Left hindlimb (tissue), 1 donor: Measurements from ENCODE around the gene ZNF462.
"Not testable (repeated sequence)": the region's sequence is repeated elsewhere in the genome, so short reads cannot be mapped to it uniquely, and the experiment has no call there.

Experiments
- DNase-seq: peaks from one replicate; pipeline ENCODE4 v3.0.0-alpha.2; 2018

The ZNF462 gene

GRCh38 chr9:106889061-106889590, 26.2 kb downstream of the ZNF462 start:
- no peak for DNase-seq

DNA sequence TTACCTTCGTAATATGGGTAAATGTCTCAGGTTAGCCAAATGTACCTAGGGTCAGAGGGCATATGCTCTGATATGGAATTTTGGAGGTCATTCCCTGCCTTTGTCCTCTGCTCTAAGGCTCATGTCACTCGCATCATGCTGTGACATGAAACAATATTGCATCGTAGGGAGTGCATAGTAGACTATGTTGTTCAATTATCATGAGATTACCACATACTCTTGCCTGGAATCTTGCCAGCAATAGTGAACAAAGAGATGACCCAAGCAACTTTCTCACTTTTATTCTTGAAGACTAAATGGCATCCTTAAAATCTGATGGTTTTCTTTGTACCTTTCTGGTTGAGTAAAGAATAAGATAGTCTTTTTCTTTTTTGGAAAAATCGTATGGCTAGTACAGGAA, 27.6 kb downstream of the ZNF462 start:
- DNase-seq = no peak

DNA sequence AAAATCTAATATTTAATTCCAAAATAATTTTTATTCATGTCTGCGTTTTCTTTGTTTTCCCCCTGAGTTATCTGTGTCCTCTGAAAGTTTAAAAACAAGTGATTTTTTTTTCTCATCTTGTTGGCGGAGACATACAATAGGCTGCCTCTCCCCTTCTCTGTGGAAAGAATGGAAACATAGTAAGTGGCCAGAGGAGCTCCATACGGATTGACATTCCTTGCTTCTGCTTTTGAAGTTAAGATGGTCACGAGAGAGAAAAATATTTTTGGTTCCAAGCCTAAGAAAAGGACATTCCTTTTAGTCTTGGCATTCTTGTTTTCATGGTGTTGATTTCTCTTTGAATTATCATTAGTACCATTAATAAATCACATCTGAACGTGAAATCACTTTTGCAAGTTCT, 28.3 kb downstream of the ZNF462 start:
- no peak for DNase-seq

DNA sequence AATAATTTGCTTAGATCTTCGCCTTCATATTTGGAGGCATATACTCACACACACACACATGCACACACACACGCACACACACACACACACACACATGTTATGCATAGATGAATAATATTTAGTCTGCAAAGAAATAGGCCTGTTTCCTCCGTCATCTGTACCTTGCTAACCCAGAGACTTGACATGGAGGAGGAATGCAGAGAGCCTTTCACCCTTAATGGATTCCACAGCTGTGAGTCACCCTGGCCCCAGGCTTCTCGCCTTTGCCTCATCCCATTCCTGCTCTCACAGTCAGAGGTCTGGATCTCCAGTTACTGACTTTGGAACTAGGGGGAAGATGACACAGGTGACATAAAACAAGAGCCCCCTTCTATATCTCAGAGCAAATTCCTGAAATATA, 29.7 kb downstream of the ZNF462 start:
- no peak for DNase-seq

DNA sequence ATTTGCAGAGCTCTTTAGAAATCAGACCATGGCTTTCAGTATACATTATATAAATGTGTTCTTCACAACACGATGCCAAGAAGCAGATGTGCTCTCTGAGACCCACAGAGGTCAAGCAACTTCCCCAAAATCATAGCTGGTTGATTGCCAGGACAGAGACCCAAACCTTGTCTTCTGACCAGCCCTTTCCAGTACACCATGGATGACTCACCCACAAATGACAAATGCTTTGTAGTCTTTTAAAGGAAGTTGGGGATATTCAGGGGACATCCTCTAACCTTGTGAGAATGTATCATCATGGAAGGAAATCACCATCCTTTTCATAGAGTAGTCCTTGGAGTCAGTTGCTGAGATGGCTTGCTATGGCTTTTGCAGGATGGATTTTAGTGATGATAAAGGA, 30.1 kb downstream of the ZNF462 start:
- no peak for DNase-seq

DNA sequence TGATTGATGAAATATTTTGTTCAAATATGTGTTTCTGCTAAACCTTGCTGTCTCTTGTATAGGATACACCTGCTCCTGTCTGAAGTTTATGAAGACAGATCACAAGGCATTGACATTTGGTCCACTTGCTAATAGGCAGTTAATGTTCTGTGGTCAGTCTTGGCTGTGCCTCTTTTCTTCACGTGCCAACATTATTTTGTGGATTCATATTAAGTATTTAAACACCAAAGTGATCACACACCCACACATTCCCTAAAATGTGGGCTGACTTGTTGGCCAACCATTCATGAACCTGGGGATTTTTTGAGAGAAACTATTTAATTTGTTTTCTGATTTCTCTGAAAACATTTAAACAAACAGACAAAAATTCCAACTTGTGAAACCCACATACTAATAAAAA, 33.7 kb downstream of the ZNF462 start:
- DNase-seq = no peak

DNA sequence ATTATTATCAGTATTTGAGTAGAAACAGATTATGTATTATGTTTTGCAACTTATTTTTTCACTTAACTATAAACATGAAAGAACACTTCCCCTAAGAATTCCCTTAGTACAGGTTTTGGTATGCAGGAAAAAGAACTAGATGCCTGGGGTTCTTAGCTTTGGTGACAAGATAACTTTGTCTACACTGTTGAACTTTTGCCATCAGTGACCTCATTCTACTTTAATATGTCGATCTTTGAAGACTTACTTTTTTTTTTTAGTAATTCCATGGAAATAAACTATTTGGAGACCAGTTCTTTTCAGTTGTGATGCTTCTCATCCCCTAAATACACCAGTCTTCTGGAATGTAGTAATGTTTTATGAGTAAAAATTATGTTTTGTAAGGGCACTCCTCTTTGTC, 34.3 kb downstream of the ZNF462 start:
- no peak for DNase-seq

GRCh38 chr9:106897751-106898150, 34.8 kb downstream of the ZNF462 start:
- no peak for DNase-seq

DNA sequence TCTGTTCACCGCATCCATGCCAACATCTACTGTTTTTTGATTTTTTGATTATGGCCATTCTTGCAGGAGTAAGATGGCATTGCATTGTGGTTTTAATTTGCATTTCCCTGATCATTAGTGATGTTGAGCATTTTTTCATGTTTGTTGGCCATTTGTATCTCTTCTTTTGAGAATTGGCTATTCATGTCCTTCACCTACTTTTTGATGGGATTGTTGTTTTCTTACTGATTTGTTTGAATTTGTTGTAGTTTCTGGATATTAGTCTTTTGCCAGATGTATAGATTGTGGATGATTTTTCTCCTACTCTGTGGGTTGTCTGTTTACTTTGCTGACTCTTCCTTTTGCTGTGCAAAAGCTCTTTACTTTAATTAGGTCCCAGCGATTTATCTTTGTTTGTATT, 37.6 kb downstream of the ZNF462 start:
- DNase-seq = not testable (repeated sequence)

GRCh38 chr9:106906129-106906528, 43.2 kb downstream of the ZNF462 start:
- DNase-seq = no peak

GRCh38 chr9:106911951-106912350, 49.0 kb downstream of the ZNF462 start:
- DNase-seq = no peak

GRCh38 chr9:106913276-106913675, 50.3 kb downstream of the ZNF462 start:
- no peak for DNase-seq

DNA sequence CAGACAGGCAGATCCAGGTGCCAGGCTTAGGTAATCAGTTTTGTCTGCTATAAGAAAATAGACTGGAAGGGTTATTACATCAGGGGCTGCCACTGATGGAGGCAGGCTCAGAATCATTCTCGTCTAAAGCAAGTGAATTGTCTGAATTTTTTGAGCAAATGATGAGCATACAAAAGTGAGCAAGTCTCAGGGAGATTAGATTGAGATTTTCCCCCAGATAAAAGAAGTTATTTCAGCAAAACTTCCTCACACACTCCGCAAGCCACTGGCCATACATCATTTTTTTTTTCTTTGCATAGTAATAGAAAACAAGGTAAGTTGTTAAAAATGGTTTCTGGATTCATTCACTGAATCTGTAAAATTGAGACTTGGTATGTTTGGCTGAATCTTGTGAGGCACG, 52.9 kb downstream of the ZNF462 start:
- DNase-seq = no peak

GRCh38 chr9:106916466-106917235, 53.7 kb downstream of the ZNF462 start:
- DNase-seq = no peak

DNA sequence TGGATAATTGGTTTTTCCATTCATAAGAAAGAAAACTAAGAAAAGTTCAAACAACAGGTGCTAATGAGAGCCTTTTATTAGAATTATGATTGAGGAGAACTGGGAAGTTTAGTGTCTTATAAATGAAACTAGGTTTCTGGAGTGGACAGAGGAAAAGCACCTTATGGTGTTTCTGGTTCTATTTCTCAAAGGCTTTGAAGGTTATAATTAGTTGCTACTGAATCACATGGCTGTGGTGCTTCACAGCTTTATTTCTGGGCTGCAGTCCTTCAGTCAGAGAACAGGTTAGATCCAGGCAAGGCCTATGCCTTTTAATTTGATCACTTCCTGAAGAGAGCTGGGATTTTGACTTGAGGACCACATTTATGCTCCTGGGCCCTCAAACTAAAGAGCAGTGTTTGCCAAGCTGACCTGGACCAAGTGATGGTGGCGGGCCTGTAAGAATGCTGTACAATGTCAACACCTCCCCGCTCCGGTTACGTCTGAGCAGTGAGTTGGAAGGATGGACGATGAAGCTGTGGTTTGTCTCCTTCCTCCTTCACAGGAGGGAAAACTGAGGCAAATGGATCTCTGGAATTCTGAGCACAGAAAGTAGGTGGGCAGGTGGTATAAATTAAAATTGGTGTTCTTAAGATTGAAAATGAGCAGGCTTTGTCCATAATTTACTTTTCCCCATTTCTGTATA, 56.0 kb downstream of the ZNF462 start:
- no peak for DNase-seq

DNA sequence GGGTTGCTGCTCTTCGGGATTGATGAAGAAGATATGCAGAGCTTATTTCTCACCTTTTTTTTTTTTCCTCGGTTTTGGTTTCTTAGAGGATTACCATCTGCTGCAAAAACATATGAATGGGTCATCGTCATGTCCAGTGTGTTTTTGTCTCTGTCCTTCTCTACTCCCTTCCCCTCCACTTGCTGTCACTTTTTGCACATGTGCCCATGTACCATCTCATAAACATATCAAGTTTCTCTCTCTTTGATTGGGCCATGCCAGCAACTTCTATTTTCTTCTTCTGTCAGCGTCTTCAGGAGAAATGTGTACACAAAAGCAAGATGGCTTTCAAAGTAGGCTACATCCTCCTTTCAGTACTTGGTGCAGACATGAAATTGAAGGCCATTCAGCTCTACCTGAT, 57.1 kb downstream of the ZNF462 start:
- no peak for DNase-seq

DNA sequence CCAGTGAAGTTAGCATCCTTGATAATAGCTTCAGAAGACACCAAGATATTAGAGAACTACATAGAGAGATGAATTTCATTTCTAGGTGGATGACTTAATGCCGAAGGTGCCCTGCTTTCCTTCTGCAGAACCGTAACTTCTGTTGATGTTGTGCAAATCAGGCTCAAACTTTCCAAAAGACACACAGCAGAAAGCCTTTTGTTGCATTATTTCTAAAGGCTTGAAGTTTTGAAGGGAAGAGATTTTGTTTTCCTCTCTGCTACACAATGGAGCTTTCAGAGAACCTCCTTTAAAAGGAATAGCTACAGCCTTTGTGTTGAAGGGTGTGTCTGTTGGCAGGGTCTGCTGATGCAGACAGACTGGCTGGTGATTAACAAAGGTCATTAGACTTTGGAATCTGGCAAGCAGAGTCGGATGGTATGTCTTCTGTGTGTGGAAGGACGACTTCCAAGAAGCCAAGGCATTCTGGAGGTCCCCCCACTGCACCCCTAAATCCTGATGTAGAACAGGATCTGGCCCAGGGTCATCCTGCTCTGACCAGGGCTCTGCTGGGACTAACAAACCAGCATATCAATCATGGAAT, 57.8 kb downstream of the ZNF462 start:
- DNase-seq = no peak

DNA sequence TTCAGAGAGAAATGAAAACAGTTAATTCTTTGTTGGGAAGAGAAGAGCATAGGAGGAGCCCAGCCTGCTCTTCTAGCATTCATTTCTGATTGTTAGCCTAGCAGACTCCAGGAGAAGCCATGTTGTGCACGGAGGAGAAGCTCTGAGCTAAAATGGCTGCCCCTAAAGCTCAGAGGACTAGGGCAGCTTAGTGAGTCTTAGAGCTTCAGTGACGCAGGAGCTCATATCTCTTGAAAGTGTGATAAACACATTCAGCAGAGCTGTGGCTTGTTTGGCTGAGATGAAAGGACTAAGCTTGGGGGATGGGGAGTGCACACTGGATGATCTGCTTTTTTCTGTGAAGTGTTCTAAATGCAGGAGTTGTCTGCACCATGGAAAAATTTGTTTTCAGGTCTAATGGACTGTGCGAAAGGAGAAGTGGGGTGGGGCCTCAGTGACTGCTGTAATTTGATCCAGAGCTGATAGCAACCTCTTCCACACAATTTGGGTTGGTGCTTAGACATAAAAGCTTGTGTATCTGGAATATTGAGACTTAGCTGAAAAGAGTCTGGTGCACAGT, 58.5 kb downstream of the ZNF462 start:
- DNase-seq = no peak

DNA sequence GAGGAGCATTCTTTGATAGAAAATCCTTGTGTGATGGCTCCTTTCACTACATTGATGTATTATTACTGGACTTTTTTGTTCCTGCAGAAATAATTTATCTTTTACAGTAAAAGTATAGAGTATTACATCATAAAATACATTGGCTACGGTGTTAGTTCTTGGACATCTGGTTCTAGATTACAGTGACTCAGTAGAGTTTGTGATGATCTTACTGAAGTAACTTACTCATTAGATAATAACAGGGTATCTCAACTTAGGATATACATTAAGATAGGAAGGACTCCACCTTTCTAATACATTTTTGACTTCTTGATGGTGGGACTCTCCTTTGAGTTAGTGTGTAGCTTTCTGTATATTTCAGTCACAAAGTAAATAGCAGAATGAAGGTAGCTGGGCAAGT, 59.1 kb downstream of the ZNF462 start:
- DNase-seq = no peak

DNA sequence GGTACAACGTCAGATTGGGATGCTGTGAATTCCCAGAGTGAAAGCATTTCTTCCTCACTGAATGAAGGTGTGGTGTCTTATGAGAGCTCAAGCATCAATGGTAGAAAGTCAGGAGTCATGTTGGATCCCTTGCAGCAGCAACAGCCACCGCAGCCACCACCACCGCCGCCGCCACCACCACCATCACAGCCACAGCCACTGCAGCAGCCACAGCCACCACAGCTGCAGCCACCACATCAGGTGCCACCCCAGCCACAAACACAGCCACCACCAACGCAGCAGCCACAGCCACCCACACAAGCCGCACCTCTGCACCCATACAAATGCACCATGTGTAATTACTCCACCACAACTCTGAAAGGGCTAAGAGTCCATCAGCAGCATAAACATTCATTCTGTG, 62.4 kb downstream of the ZNF462 start:
- DNase-seq = no peak

DNA sequence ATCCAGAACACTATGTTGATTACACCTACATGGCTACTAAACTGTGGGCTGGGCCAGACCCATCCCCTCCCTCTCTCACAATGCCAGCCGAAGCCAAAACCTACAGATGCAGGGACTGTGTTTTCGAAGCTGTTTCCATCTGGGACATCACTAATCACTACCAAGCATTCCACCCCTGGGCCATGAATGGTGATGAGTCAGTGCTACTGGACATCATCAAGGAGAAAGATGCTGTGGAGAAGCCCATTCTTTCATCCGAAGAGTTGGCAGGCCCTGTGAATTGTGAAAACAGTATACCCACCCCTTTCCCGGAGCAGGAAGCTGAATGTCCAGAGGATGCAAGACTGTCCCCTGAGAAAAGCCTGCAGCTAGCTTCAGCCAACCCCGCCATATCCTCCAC, 65.0 kb downstream of the ZNF462 start:
- DNase-seq = no peak

- no peak for DNase-seq
These were observed 65.4 kb downstream of the ZNF462 start for GRCh38 chr9:106928350-106928749.

- no peak for DNase-seq
These were observed 66.7 kb downstream of the ZNF462 start for GRCh38 chr9:106929471-106930177.
